IPS-20b (cell line): Measurements from ENCODE around the gene ULK3.

Source experiments
- H3K27ac ChIP-seq: one replicate; pipeline ENCODE4 v1.5.1; 2013; ENCODE audit warnings: low read length
- H3K27me3 ChIP-seq: 2 replicates; pipeline ENCODE4 v1.6.1; 2013; ENCODE audit warnings: mild to moderate bottlenecking, low read length, inconsistent platforms; ENCODE audit not compliant: insufficient read depth
- H3K36me3 ChIP-seq: 2 replicates; pipeline ENCODE4 v1.6.1; 2013; ENCODE audit warnings: low read depth, mild to moderate bottlenecking, inconsistent platforms, low read length, moderate library complexity; ENCODE audit not compliant: insufficient read depth
- H3K4me1 ChIP-seq: 2 replicates; pipeline ENCODE4 v1.6.1; 2013; ENCODE audit warnings: mild to moderate bottlenecking, control low read depth, inconsistent platforms, low read length, moderate library complexity; ENCODE audit not compliant: insufficient read depth
- H3K4me3 ChIP-seq: 2 replicates; pipeline ENCODE4 v1.5.1; 2013; ENCODE audit warnings: mild to moderate bottlenecking, low read length, inconsistent platforms
- H3K9ac ChIP-seq: 2 replicates; pipeline ENCODE4 v1.6.1; 2013; ENCODE audit warnings: low read depth, mild to moderate bottlenecking, inconsistent platforms, low read length, moderate library complexity
- H3K9me3 ChIP-seq: 2 replicates; pipeline ENCODE4 v1.6.1; 2013; ENCODE audit warnings: mild to moderate bottlenecking, low read depth, low read length, inconsistent platforms; ENCODE audit not compliant: insufficient read depth

The ULK3 gene

DNA sequence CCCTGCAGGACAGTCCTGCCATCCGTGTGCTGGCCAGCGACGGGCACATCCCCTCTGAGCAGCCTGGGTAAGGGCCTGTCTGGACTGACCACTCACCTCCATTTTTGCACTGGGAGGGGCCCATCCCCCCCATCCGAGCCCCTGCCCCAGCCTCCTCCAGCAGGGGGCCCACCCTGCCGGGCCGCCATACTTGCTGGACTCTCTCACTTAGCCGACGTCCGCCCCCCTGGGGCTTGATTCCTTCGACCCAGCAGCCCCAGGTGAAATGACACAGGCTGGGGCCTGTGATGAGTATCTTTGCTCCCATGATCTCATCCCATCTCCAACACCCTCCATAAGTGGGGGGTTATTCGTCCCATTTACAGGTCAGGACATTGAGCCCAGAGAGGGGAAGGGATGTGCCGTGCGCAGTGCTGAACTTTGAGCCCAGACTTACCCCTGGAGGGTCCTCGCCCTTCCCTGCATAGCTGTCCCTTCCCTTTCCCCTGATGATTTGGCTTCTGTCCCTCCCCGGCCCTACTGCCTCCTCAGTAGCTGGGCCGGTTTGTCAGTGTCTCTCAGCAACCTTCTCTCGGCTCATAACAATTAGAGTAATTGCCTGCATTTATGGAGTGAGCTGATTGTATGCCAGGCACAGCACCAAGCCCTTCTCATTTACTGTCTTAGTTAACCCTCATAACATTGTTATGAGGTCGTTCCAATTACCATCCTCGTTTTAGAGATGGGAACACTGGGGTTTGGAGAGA is 26.2 kb downstream of the ULK3 start:
- Histone ChIP-seq H3K36me3 (no peaks in the 10 kb centered on the region), H3K9me3 (no peaks in the 10 kb centered on the region), H3K4me1 (peaks cover 3% of the 10 kb centered on the region; the same call in 1 of the 2 replicates), H3K27me3 (no peaks in the 10 kb centered on the region), H3K27ac (no peak overlapping the region), H3K9ac (no peak overlapping the region), H3K4me3 (no peak overlapping the region)

GRCh38 chr15:74815961-74816360 is 27.0 kb downstream of the ULK3 start:
- Histone ChIP-seq H3K4me1 (peaks cover 3% of the 10 kb centered on the region; the same call in 1 of the 2 replicates), H3K9me3 (no peaks in the 10 kb centered on the region), H3K9ac (no peak overlapping the region), H3K4me3 (no peak overlapping the region), H3K36me3 (no peaks in the 10 kb centered on the region), H3K27me3 (no peaks in the 10 kb centered on the region), H3K27ac (no peak overlapping the region)

DNA sequence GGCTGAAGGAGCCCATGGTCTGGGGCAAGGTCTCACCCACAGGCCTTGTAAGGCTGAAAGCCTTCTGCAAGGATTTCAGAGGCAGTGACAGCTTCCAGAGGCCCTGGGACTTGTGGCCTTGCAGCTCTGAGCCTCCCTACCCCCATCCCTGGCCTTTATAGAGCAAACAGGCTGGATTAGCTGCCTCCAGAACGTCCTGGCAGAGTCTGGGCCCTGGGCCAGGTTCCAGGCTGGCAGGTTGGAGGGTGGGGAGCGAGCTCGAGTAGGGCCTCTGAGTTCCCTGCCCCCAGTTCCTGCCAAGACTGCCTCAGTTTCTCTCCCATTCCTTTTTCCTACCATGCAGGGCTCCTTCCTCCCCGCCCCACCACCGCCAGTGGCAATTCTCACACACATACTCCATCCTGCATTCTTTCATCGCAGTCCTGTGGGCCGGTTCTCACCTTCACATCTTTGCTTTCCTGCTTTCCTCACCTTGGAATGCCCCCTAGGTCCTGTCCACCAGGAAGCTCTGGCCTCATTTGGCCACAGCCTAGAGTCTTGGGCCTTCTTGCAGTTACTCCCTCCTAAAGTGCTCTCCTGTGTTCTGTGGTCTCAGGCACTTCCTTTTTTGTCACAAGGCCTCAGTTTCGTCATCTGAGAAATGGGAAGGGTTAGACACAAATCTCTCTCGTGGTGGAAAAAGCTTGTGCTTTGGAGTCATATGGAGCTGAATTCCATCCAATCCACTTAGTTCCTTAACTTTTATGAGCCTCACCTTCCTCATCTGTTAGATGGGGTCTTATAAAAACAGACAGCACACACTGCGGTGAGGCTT is 27.6 kb downstream of the ULK3 start:
- H3K4me1 ChIP-seq: 0 out of 2 replicates have a peak, but pooled peaks cover 3% of the 10 kb centered on the region
- no peak overlapping the region for H3K4me3 ChIP-seq
- H3K36me3 ChIP-seq: no peaks in the 10 kb centered on the region
- H3K9me3 ChIP-seq: no peaks in the 10 kb centered on the region
- no peak overlapping the region for H3K27ac ChIP-seq
- H3K27me3 ChIP-seq: no peaks in the 10 kb centered on the region
- H3K9ac ChIP-seq: no peak overlapping the region

- Histone ChIP-seq H3K4me3 (no peak within 1 kb of the TSS), H3K9me3 (no peaks in the 10 kb centered on the region), H3K27ac (no peak within 1 kb of the TSS), H3K36me3 (no peaks in the 10 kb centered on the region), H3K4me1 (peaks cover 6% of the 10 kb centered on the region; the same call in 1 of the 2 replicates), H3K9ac (no peak within 1 kb of the TSS), H3K27me3 (no peaks in the 10 kb centered on the region)
Observed at GRCh38 chr15:74812533-74812932, 30.4 kb downstream of the ULK3 start, which contains the start of gene LMAN1L. Gene LMAN1L, plus strand, starts transcription at chr15:74812835. Its CDS starts 20 bp downstream, at chr15:74812855.

GRCh38 chr15:74809956-74810355 is 33.0 kb downstream of the ULK3 start:
- Histone ChIP-seq H3K4me3 (no peak overlapping the region), H3K9me3 (no peaks in the 10 kb centered on the region), H3K9ac (no peak overlapping the region), H3K27me3 (no peaks in the 10 kb centered on the region), H3K4me1 (peaks cover 2% of the 10 kb centered on the region; the same call in 1 of the 2 replicates), H3K27ac (no peak overlapping the region), H3K36me3 (no peaks in the 10 kb centered on the region)

DNA sequence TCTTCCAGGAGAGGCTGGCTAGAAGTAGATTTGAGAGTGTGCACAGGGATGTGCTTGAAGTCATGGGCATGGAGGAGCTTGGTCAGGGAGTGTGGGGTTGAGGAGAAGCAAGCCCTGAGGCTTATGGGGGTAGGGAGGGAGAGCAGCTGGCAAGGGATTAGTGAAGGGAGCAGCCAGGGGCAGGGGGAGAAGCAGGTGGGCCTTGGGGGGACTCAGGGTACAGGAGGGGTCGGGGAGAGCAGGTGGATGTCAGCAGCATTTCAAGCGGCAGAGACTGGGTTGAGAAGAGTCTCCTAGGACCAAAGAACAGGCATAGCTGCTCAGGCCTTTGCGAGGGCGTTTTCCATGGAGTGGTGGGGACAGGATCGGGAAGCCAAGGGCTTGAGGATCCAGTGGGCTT is 33.7 kb downstream of the ULK3 start:
- no peak overlapping the region for H3K4me3 ChIP-seq
- no peaks in the 10 kb centered on the region for H3K27me3 ChIP-seq
- no peak overlapping the region for H3K27ac ChIP-seq
- H3K9ac ChIP-seq: no peak overlapping the region
- peaks cover 2% of the 10 kb centered on the region; the same call in 1 of the 2 replicates for H3K36me3 ChIP-seq
- H3K4me1 ChIP-seq: peaks cover 2% of the 10 kb centered on the region; the same call in 1 of the 2 replicates
- H3K9me3 ChIP-seq: no peaks in the 10 kb centered on the region

- H3K9me3 ChIP-seq: no peaks in the 10 kb centered on the region
- no peak overlapping the region for H3K27ac ChIP-seq
- peaks cover 6% of the 10 kb centered on the region for H3K36me3 ChIP-seq
- H3K27me3 ChIP-seq: no peaks in the 10 kb centered on the region
- H3K9ac ChIP-seq: no peak overlapping the region
- H3K4me1 ChIP-seq: peaks cover 2% of the 10 kb centered on the region; the same call in 1 of the 2 replicates
- no peak overlapping the region for H3K4me3 ChIP-seq
Observed at GRCh38 chr15:74808840-74809229, 34.1 kb downstream of the ULK3 start.

DNA sequence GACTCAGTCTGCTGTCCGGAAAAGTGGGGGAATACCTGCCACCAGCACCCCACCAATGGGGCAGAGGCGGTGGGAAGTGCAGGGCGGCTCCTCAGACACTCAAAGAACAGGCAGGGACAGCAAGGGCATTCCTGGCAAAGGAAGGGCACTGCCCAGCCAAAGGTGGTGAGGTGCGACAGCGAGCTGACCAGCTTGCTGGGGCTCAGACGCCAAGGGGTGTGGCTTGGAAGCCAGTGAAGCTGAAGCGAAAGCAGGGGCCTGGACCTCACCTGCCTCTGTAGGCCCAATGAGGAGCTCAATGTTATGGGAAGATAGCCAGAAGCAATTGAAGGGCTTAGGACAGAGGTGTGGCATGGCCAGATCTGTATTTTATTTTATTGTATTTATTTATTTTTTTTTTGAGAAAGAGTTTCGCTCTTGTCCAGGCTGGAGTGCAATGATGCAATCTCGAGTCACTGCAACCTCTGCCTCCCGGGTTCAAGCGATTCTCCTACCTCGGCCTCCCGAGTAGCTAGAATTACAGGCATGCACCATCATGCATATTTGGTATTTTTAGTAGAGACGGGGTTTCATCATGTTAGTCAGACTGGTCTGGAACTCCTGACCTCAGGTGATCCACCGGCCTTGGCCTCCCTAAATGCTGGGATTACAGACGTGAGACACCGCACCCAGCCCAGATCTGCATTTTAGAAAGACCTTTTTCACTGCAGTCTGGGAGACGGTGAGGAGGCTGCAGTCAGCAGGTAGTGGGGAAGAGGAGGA is 34.7 kb downstream of the ULK3 start:
- H3K9ac ChIP-seq: no peak overlapping the region
- H3K36me3 ChIP-seq: peaks cover 12% of the 10 kb centered on the region
- H3K27ac ChIP-seq: no peak overlapping the region
- peaks cover 2% of the 10 kb centered on the region; the same call in 1 of the 2 replicates for H3K4me1 ChIP-seq
- H3K4me3 ChIP-seq: no peak overlapping the region
- H3K9me3 ChIP-seq: no peaks in the 10 kb centered on the region
- no peaks in the 10 kb centered on the region for H3K27me3 ChIP-seq

DNA sequence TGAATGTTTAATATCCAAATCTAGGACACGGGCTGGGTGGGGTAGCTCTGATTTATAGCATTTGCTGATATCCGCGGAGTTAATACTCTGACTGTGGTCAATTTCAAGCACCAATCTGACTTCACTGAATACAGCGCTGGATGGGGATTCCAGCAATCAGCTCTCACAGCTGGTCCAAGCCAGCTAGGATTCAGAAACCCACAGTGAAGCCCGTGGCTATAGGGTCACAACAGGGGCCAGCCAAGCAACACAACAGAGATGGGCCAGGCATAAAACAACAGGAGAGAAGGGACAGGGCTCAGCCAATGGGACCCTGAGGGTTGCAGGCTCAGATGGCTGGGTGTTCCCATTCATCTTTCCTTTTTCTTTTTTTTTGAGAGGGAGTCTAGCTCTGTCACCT is 35.7 kb downstream of the ULK3 start:
- Histone ChIP-seq H3K27me3 (no peaks in the 10 kb centered on the region), H3K4me3 (no peak overlapping the region), H3K36me3 (peaks cover 14% of the 10 kb centered on the region), H3K9me3 (no peaks in the 10 kb centered on the region), H3K4me1 (peaks cover 2% of the 10 kb centered on the region; the same call in 1 of the 2 replicates), H3K9ac (no peak overlapping the region), H3K27ac (no peak overlapping the region)

- no peaks in the 10 kb centered on the region for H3K9me3 ChIP-seq
- H3K4me1 ChIP-seq: peaks cover 2% of the 10 kb centered on the region; the same call in 1 of the 2 replicates
- no peak overlapping the region for H3K9ac ChIP-seq
- H3K4me3 ChIP-seq: no peak overlapping the region
- H3K27me3 ChIP-seq: no peaks in the 10 kb centered on the region
- H3K36me3 ChIP-seq: peaks cover 30% of the 10 kb centered on the region
- H3K27ac ChIP-seq: no peak overlapping the region
Observed at GRCh38 chr15:74804935-74805334, 38.0 kb downstream of the ULK3 start.

DNA sequence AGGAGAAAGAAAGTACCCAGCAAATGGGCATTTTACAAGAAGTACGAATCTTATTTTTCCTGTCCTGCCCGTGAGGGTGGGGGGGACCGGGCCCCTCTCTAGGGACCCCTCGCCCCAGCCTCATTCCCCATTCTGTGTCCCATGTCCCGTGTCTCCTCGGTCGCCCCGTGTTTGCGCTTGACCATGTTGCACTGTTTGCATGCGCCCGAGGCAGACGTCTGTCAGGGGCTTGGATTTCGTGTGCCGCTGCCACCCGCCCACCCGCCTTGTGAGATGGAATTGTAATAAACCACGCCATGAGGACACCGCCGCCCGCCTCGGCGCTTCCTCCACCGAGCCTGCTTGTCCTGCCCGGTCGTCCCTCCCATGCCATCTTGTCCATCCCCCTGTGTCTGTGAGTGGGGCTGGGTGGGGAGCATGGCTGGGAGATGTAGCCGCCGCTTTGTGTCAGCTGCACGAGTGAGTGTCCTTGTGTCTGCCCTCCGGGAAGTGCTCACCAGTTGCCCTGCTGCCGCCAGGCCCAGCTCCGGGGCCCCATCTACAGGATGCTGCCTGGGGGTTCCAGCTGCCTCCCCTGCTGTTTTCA is 40.0 kb downstream of the ULK3 start:
- H3K9me3 ChIP-seq: no peaks in the 10 kb centered on the region
- no peaks in the 10 kb centered on the region for H3K4me1 ChIP-seq
- H3K9ac ChIP-seq: no peak overlapping the region
- H3K27ac ChIP-seq: no peak overlapping the region
- no peaks in the 10 kb centered on the region for H3K27me3 ChIP-seq
- H3K36me3 ChIP-seq: peaks cover 34% of the 10 kb centered on the region
- H3K4me3 ChIP-seq: no peak overlapping the region
